DND-41 (cell line): Measurements from ENCODE around the gene SLCO4A1.

Experiments used
- ATAC-seq: fragments of 200-7000 bp; cut with Tn5 transposase; 3 replicates; pipeline ENCODE4 v1.9.1; 2021; ENCODE audit warnings: low read depth; ENCODE audit not compliant: insufficient read depth
- DNase-seq: peaks from one replicate; pipeline ENCODE4 v3.0.0-alpha.2; 2020
- H2AFZ ChIP-seq: 2 replicates; pipeline ENCODE4 v1.6.0; 2012; ENCODE audit warnings: low read depth, low read length
- H3K27ac ChIP-seq: 2 replicates; pipeline ENCODE4 v1.5.1; 2012; ENCODE audit warnings: low read length, inconsistent platforms
- H3K27me3 ChIP-seq: fragments of 200-600 bp; sonication (generic); 2 replicates; pipeline ENCODE4 v1.6.0; 2012; ENCODE audit warnings: low read length, mild to moderate bottlenecking, inconsistent platforms; ENCODE audit not compliant: insufficient read depth, poor library complexity
- H3K36me3 ChIP-seq: 2 replicates; pipeline ENCODE4 v1.5.1; 2012; ENCODE audit warnings: low read length, inconsistent platforms; ENCODE audit not compliant: insufficient read depth
- H3K4me1 ChIP-seq: 2 replicates; pipeline ENCODE4 v1.5.1; 2012; ENCODE audit warnings: mild to moderate bottlenecking, low read length; ENCODE audit not compliant: insufficient read depth
- H3K4me2 ChIP-seq: 2 replicates; pipeline ENCODE4 v1.6.0; 2012; ENCODE audit warnings: mild to moderate bottlenecking, moderate library complexity, low read length, inconsistent platforms; ENCODE audit not compliant: insufficient read depth
- H3K4me3 ChIP-seq, 2 experiments: fragments of 200-600 bp in 1 of 2; shearing (Covaris generic) in 1 of 2; 2 replicates each; pipeline ENCODE4 v1.5.1; 2012 to 2016; ENCODE audit warnings: inconsistent platforms in 2 of 2, low read length in 2 of 2, mild to moderate bottlenecking in 2 of 2, low read depth in 1 of 2, moderate library complexity in 1 of 2
- H3K79me2 ChIP-seq: 2 replicates; pipeline ENCODE4 v1.6.0; 2012; ENCODE audit warnings: low read length, inconsistent platforms; ENCODE audit not compliant: insufficient read depth
- H3K9ac ChIP-seq: 2 replicates; pipeline ENCODE4 v1.6.0; 2012; ENCODE audit warnings: low read depth, mild to moderate bottlenecking, inconsistent platforms, low read length, moderate library complexity
- H3K9me3 ChIP-seq: 2 replicates; pipeline ENCODE4 v1.5.1; 2012; ENCODE audit warnings: low read length, moderate library complexity, mild to moderate bottlenecking, inconsistent platforms; ENCODE audit not compliant: insufficient read depth, severe bottlenecking
- H4K20me1 ChIP-seq: 2 replicates; pipeline ENCODE4 v1.6.0; 2012; ENCODE audit warnings: low read length; ENCODE audit not compliant: insufficient read depth
- EZH2 ChIP-seq: IDR thresholded peaks from 3 replicates; pipeline ENCODE4 v1.6.1; 2012; ENCODE audit warnings: borderline replicate concordance, low read depth, mild to moderate bottlenecking, moderate library complexity, low read length, inconsistent platforms; ENCODE audit not compliant: severe bottlenecking
- TF ChIP-seq, protein P1 (sequence below): IDR thresholded peaks from 2 replicates; pipeline ENCODE4 v1.5.1; 2012; ENCODE audit warnings: borderline replicate concordance, low read length, moderate library complexity, mild to moderate bottlenecking; ENCODE audit not compliant: poor library complexity, severe bottlenecking; ENCODE audit errors: extremely low read depth

The SLCO4A1 gene

DNA sequence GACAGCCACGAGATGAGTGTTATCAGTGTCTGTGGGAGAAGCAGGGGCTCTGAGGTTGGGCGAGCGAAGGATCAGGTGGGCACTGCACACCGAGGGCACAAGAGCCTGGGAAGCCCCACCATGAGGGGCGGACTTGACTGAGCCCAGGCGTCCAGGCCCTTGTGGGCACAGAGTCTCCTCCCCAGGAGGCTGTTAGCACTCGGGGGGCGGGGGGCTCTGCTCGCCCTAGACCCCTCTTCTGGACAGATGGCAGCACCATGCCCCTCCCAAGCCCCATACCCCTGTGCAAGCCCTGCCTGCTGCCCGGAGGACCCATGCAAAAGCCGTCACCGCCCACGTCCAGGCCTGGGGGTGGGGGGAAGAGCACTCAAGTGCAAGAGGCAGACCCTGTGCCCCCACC lies 21.7 kb upstream of the SLCO4A1 start:
- H3K4me1 ChIP-seq: peaks cover 11% of the 10 kb centered on the region
- no peaks in the 10 kb centered on the region for H3K27me3 ChIP-seq
- H4K20me1 ChIP-seq: peaks cover 5% of the 10 kb centered on the region; the same call in 1 of the 2 replicates
- no peak overlapping the region for H3K9ac ChIP-seq
- no peaks in the 10 kb centered on the region for H3K9me3 ChIP-seq
- no peak for DNase-seq
- no peak for TF ChIP-seq EZH2
- TF ChIP-seq, protein P1, sequence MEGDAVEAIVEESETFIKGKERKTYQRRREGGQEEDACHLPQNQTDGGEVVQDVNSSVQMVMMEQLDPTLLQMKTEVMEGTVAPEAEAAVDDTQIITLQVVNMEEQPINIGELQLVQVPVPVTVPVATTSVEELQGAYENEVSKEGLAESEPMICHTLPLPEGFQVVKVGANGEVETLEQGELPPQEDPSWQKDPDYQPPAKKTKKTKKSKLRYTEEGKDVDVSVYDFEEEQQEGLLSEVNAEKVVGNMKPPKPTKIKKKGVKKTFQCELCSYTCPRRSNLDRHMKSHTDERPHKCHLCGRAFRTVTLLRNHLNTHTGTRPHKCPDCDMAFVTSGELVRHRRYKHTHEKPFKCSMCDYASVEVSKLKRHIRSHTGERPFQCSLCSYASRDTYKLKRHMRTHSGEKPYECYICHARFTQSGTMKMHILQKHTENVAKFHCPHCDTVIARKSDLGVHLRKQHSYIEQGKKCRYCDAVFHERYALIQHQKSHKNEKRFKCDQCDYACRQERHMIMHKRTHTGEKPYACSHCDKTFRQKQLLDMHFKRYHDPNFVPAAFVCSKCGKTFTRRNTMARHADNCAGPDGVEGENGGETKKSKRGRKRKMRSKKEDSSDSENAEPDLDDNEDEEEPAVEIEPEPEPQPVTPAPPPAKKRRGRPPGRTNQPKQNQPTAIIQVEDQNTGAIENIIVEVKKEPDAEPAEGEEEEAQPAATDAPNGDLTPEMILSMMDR: no peak
- no peaks in the 10 kb centered on the region for H3K36me3 ChIP-seq
- H3K27ac ChIP-seq: no peak overlapping the region
- H2AFZ ChIP-seq: no peak overlapping the region
- no peaks in the 10 kb centered on the region for H3K79me2 ChIP-seq
- ATAC-seq: no peak
- H3K4me3 ChIP-seq: no peak overlapping the region
- H3K4me2 ChIP-seq: no peak overlapping the region

DNA sequence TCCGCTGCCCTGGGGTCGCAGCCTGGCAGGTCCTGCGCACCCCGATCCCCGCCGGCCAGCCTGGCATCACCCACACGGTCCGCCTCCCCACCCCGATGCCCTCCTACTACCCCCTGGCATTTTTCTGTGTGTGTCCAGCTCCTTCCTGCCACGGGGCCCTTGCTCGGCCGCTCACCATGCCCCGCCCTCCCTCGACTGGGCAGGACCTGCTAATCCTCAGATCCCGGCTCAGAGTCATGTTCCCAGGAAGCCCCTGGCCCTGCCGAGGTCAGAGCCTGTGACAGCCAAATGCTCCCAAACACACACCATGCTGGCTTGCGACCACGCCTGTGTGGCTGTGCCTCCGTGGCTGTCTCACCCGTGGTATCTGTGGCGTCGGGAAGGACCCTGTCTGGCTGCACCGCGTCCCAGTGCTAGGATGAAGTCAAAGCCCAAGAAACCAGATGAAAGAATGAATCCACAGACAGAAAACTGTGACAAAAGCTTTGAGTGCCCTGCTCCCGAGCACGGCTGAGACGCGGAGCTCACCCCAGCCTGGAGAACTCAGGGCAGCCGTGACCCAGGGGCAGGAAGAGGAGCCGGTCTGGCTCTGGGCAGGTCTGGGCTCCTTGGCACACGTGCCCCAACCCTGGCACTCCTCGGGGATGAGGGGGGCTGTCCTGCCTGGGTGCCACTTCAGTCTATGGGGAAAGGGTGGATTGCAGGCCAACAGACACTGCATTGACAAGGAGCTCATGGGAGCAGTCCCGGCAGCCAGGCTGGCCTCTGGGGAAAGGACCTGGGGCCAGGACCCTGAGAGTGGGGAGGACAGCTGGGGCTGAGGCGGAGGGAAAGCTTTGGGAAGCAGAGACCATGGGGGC lies 20.8 kb upstream of the SLCO4A1 start:
- Histone ChIP-seq H2AFZ (no peak overlapping the region), H3K4me2 (no peak overlapping the region), H3K9me3 (no peaks in the 10 kb centered on the region), H4K20me1 (peaks cover 3% of the 10 kb centered on the region; the same call in 1 of the 2 replicates), H3K4me1 (peaks cover 11% of the 10 kb centered on the region), H3K36me3 (no peaks in the 10 kb centered on the region), H3K9ac (no peak overlapping the region), H3K27me3 (no peaks in the 10 kb centered on the region), H3K79me2 (no peaks in the 10 kb centered on the region), H3K27ac (no peak overlapping the region), H3K4me3 (no peak overlapping the region)
- DNase-seq (no peak), ATAC-seq (no peak)
- no peak for TF ChIP-seq EZH2
- TF ChIP-seq, protein P1: no peak

DNA sequence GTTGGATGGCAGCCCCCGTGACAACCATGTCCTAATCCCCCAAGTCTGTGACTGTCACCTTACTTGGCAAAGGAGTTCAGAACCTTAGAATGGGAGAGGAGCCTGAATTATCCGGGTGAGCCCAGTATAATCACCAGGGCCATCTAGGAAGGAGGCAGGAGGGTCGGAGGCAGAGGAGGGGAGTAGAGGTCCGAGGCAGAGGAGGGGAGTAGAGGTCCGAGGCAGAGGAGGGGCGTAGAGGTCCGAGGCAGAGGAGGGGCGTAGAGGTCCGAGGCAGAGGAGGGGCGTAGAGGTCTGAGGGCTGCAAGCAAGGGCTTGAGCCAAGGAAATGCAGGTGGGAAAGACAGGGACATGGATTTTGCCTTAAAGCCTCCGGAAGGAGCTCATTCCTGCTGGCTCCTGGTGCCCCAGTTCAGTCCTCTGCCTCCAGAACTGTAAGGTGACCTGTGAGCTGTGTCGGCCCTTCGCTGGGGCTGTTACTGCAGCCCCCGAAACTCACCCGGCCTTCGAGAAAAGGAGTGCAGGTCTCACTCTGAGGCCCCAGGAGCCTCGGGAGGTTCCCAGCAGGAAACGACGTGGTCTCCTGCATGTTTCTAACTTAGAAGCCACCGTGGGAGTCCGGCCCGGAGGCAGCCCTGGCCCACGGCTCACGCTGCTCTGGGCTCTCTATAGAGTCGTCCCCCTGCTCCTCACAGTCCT lies 20.0 kb upstream of the SLCO4A1 start:
- H3K9ac ChIP-seq: no peak overlapping the region
- no peak overlapping the region for H3K4me3 ChIP-seq
- no peaks in the 10 kb centered on the region; the same call in 1 of the 2 replicates for H4K20me1 ChIP-seq
- H3K4me2 ChIP-seq: no peak overlapping the region
- H3K27me3 ChIP-seq: no peaks in the 10 kb centered on the region
- no peak for TF ChIP-seq EZH2
- TF ChIP-seq, protein P1: no peak
- H3K4me1 ChIP-seq: peaks cover 11% of the 10 kb centered on the region
- no peak overlapping the region for H2AFZ ChIP-seq
- DNase-seq (no peak), ATAC-seq (no peak)
- no peaks in the 10 kb centered on the region for H3K9me3 ChIP-seq
- no peaks in the 10 kb centered on the region for H3K79me2 ChIP-seq
- H3K36me3 ChIP-seq: no peaks in the 10 kb centered on the region
- H3K27ac ChIP-seq: no peak overlapping the region
